ENCODE data around the gene TMTC4.

DNA sequence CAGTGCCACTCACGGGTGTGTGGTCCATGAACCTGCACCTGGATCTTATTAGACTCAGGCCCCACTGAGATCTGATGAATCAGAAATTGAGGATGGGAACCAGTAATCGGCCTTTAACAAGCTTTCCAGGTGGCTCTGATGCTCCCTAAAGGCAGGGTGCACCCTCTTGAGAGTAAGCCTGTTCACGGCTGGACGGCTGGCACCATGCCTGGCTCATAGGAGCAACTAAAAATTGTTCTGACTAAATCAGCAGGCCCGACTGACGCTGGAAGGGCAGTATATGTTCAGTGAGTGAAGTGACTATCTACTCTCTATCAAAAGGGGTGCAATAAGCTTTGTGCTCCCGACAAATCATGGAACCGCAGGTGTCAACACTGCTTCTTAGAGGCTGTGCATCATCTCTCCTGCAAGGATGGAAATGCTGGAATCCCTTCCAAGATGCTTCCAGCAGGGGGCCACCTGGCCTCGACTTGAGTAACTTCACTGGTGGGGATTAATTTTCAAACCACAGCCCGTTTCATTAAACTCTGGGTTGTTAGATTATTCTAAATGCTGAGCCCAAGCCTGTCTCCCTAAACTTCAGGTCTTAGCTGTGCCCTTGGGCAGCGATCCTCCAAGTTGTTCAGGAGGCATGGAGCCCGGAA lies 28.4 kb downstream of the TMTC4 start:
- TF ChIP-seq, protein P1, sequence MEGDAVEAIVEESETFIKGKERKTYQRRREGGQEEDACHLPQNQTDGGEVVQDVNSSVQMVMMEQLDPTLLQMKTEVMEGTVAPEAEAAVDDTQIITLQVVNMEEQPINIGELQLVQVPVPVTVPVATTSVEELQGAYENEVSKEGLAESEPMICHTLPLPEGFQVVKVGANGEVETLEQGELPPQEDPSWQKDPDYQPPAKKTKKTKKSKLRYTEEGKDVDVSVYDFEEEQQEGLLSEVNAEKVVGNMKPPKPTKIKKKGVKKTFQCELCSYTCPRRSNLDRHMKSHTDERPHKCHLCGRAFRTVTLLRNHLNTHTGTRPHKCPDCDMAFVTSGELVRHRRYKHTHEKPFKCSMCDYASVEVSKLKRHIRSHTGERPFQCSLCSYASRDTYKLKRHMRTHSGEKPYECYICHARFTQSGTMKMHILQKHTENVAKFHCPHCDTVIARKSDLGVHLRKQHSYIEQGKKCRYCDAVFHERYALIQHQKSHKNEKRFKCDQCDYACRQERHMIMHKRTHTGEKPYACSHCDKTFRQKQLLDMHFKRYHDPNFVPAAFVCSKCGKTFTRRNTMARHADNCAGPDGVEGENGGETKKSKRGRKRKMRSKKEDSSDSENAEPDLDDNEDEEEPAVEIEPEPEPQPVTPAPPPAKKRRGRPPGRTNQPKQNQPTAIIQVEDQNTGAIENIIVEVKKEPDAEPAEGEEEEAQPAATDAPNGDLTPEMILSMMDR (conservative IDR thresholded peaks at IDR 0.05; ENCODE audit: low read depth, low read length): peak; percentile 66
- TF ChIP-seq EZH2 (IDR thresholded peaks at IDR 0.05; ENCODE audit: low read length, unreplicated experiment): no peak

Measured in PC-3 (cell line).